Activated CD8-positive, alpha-beta memory T cell treated with anti-CD3 and anti-CD28 coated beads for 4 hours (primary cell): ENCODE measurements around the gene DNAJC27.

ENCODE experiments used
- DNase-seq, 2 donors: peaks; one replicate each; pipeline ENCODE4 v3.0.0-alpha.2; 2020; ENCODE audit warnings: low read depth in 2 of 2

Gene DNAJC27

GRCh38 chr2:24925815-24926214 lies 45.9 kb downstream of the DNAJC27 start:
- DNase-seq: no peak

GRCh38 chr2:24924732-24925131 lies 47.0 kb downstream of the DNAJC27 start:
- no peak for DNase-seq

- no peak for DNase-seq
Measured at GRCh38 chr2:24924266-24924665, 47.5 kb downstream of the DNAJC27 start.

GRCh38 chr2:24923106-24923505 lies 48.6 kb downstream of the DNAJC27 start:
- no peak for DNase-seq

- DNase-seq: no peak
Measured at GRCh38 chr2:24922556-24922955, 49.2 kb downstream of the DNAJC27 start.

GRCh38 chr2:24920809-24921441 lies 50.8 kb downstream of the DNAJC27 start:
- DNase-seq: no peak

GRCh38 chr2:24920098-24920808 lies 51.5 kb downstream of the DNAJC27 start, which contains the start of gene ADCY3:
Gene ADCY3 (minus strand): TSS chr2:24920237. CDS start chr2:24918987, 1,250 bp downstream.
- peak; percentile 26 to 27 for DNase-seq

GRCh38 chr2:24919506-24920097 lies 52.2 kb downstream of the DNAJC27 start:
- DNase-seq: no peak

- peak; percentile 31 to 50 for DNase-seq
Measured at GRCh38 chr2:24919037-24919505, 52.7 kb downstream of the DNAJC27 start.

GRCh38 chr2:24918326-24919036 lies 53.3 kb downstream of the DNAJC27 start:
- no peak for DNase-seq

- no peak for DNase-seq
Measured at GRCh38 chr2:24917731-24918325, 53.9 kb downstream of the DNAJC27 start.

GRCh38 chr2:24917086-24917485 lies 54.7 kb downstream of the DNAJC27 start:
- DNase-seq: no peak

GRCh38 chr2:24915796-24916195 lies 56.0 kb downstream of the DNAJC27 start:
- no peak for DNase-seq

GRCh38 chr2:24915175-24915574 lies 56.6 kb downstream of the DNAJC27 start:
- no peak for DNase-seq

GRCh38 chr2:24914713-24915112 lies 57.0 kb downstream of the DNAJC27 start:
- no peak for DNase-seq

- DNase-seq: no peak
Measured at GRCh38 chr2:24913911-24914310, 57.8 kb downstream of the DNAJC27 start.

- DNase-seq: no peak
Measured at GRCh38 chr2:24912986-24913385, 58.8 kb downstream of the DNAJC27 start.

- no peak for DNase-seq
Measured at GRCh38 chr2:24912523-24912922, 59.2 kb downstream of the DNAJC27 start.

GRCh38 chr2:24910245-24910644 lies 61.5 kb downstream of the DNAJC27 start:
- DNase-seq: no peak

- DNase-seq: no peak
Measured at GRCh38 chr2:24909555-24910177, 62.1 kb downstream of the DNAJC27 start.

- no peak for DNase-seq
Measured at GRCh38 chr2:24908461-24908901, 63.3 kb downstream of the DNAJC27 start.
